Left forelimb (tissue), 1 donor: ENCODE measurements around the gene VCY1B.
"Not testable (repeated sequence)": the region's sequence is repeated elsewhere in the genome, so short reads cannot be mapped to it uniquely, and the experiment has no call there.

Experiments
- DNase-seq: peaks from one replicate; pipeline ENCODE4 v3.0.0-alpha.2; 2018; ENCODE audit warnings: low spot score

The VCY1B gene

GRCh38 chrY:14055927-14056326 is at the start of gene VCY1B:
Gene VCY1B, plus strand, starts transcription at chrY:14056227. Its CDS starts 63 bp downstream, at chrY:14056290.
- DNase-seq = not testable (repeated sequence)

- DNase-seq = not testable (repeated sequence)
Observed at GRCh38 chrY:14011916-14012315, 44.1 kb upstream of the VCY1B start.

- not testable (repeated sequence) for DNase-seq
Observed at GRCh38 chrY:14030395-14030794, 25.6 kb upstream of the VCY1B start.

DNA sequence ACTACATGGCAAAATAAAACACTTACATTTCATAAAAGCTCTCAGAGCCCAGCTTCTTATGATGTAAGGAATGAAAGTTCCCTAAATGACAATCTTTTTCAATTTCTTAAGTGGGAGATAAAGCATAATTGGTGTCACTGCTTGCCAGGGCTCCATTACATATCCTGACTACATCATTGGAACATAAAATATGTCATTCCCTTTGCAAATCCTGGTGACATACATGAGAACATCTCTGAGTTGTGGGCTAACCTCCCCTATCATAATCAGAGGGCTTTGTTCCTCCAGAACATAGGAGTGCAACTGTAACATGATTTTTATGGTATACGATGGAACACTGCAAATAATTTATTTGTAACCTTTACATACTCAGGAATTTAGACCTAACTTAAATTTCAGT is 29.9 kb downstream of the VCY1B start:
- DNase-seq = no peak
